GM23338 (cell line): ENCODE data around the gene MIPEP. TPM values are rescaled to one million over a fixed set of nuclear protein-coding genes. Genes with fewer than 3 reads are reported as not detected.

Experiments used
- ATAC-seq: fragments of 200-7000 bp; cut with Tn5 transposase; 3 replicates; pipeline ENCODE4 v1.9.1; 2020
- DNase-seq: peaks from one replicate; pipeline ENCODE4 v3.0.0-alpha.2; 2015; ENCODE audit warnings: low spot score
- H2AFZ ChIP-seq: fragments of 200-600 bp; sonication (generic); 2 replicates; pipeline ENCODE4 v1.8.0; 2016; ENCODE audit warnings: antibody characterized with exemption, mild to moderate bottlenecking, moderate library complexity
- H3F3A ChIP-seq: fragments of 200-600 bp; sonication (generic); replicated peaks from 2 replicates; pipeline ENCODE4 v1.8.0; 2017; ENCODE audit warnings: antibody characterized with exemption, mixed run types, low read depth
- H3K27ac ChIP-seq: fragments of 200-600 bp; sonication (generic); 2 replicates; pipeline ENCODE4 v1.6.1; 2016; ENCODE audit warnings: low read depth
- H3K27me3 ChIP-seq: fragments of 200-600 bp; sonication (generic); 2 replicates; pipeline ENCODE4 v1.8.0; 2016; ENCODE audit warnings: mild to moderate bottlenecking, mixed run types, moderate library complexity; ENCODE audit not compliant: insufficient read depth
- H3K36me3 ChIP-seq: fragments of 200-600 bp; sonication (generic); 2 replicates; pipeline ENCODE4 v1.8.0; 2016; ENCODE audit warnings: mild to moderate bottlenecking; ENCODE audit not compliant: insufficient read depth
- H3K4me1 ChIP-seq: fragments of 200-600 bp; sonication (generic); 2 replicates; pipeline ENCODE4 v1.8.0; 2016; ENCODE audit warnings: mild to moderate bottlenecking, moderate library complexity; ENCODE audit not compliant: insufficient read depth
- H3K4me2 ChIP-seq: fragments of 200-600 bp; sonication (generic); 2 replicates; pipeline ENCODE4 v1.7.1; 2017; ENCODE audit warnings: mixed run types
- H3K4me3 ChIP-seq: fragments of 200-600 bp; sonication (generic); 2 replicates; pipeline ENCODE4 v1.6.1; 2016; ENCODE audit warnings: mixed run types
- H3K79me2 ChIP-seq: fragments of 200-600 bp; sonication (generic); replicated peaks from 2 replicates; pipeline ENCODE4 v1.8.0; 2017; ENCODE audit warnings: mild to moderate bottlenecking; ENCODE audit not compliant: insufficient read depth
- H3K9me2 ChIP-seq: fragments of 200-600 bp; sonication (generic); 2 replicates; pipeline ENCODE4 v1.8.0; 2017; ENCODE audit not compliant: insufficient read depth
- H4K20me1 ChIP-seq: fragments of 200-600 bp; sonication (generic); replicated peaks from 2 replicates; pipeline ENCODE4 v1.8.0; 2017; ENCODE audit warnings: mild to moderate bottlenecking; ENCODE audit not compliant: insufficient read depth
- H3K27ac Mint-ChIP-seq: 2 replicates; pipeline ENCODE4 v1.8.0; 2020; ENCODE audit warnings: inconsistent platforms, mild to moderate bottlenecking, moderate library complexity, mixed read lengths
- H3K27me3 Mint-ChIP-seq: 3 replicates; pipeline ENCODE4 v1.8.0; 2022; ENCODE audit warnings: low read depth, mild to moderate bottlenecking, moderate library complexity, mixed read lengths, inconsistent platforms; ENCODE audit not compliant: insufficient read depth, poor library complexity
- H3K36me3 Mint-ChIP-seq: 3 replicates; pipeline ENCODE4 v1.8.0; 2021; ENCODE audit warnings: low read depth, mild to moderate bottlenecking, inconsistent platforms, moderate library complexity, mixed read lengths
- H3K4me1 Mint-ChIP-seq: 3 replicates; pipeline ENCODE4 v1.8.0; 2020; ENCODE audit warnings: mild to moderate bottlenecking, inconsistent platforms, mixed read lengths
- H3K4me3 Mint-ChIP-seq: 3 replicates; pipeline ENCODE4 v1.8.0; 2021; ENCODE audit warnings: moderate library complexity, mild to moderate bottlenecking, inconsistent platforms, mixed read lengths
- H3K9me3 Mint-ChIP-seq: 3 replicates; pipeline ENCODE4 v1.8.0; 2020; ENCODE audit warnings: moderate library complexity, mild to moderate bottlenecking, inconsistent platforms, mixed read lengths
- EZH2 ChIP-seq: fragments of 200-600 bp; sonication (generic); IDR thresholded peaks from one replicate; pipeline ENCODE4 v1.8.0; 2017; ENCODE audit warnings: antibody characterized with exemption, mild to moderate bottlenecking, low read depth; ENCODE audit not compliant: unreplicated experiment
- EZH2phosphoT487 ChIP-seq: fragments of 200-600 bp; sonication (generic); IDR thresholded peaks from one replicate; pipeline ENCODE4 v1.8.1; 2018; ENCODE audit warnings: antibody characterized with exemption; ENCODE audit not compliant: unreplicated experiment
- NANOG ChIP-seq: IDR thresholded peaks from 2 replicates; pipeline ENCODE4 v1.6.1; 2016; ENCODE audit warnings: antibody characterized with exemption, borderline replicate concordance
- POLR2AphosphoS5 ChIP-seq: IDR thresholded peaks from 2 replicates; pipeline ENCODE4 v1.6.1; 2016; ENCODE audit warnings: antibody characterized with exemption, low read depth
- STAT1 ChIP-seq: IDR thresholded peaks from one replicate; pipeline ENCODE4 v1.6.1; 2016; ENCODE audit warnings: antibody characterized with exemption; ENCODE audit not compliant: unreplicated experiment
- ZNF114 ChIP-seq: fragments of 250-450 bp; sonication (Bioruptor Pico); IDR thresholded peaks from 2 replicates; pipeline ENCODE4 v1.5.0; 2020; ENCODE audit warnings: mild to moderate bottlenecking, moderate library complexity
- polyA plus RNA-seq: library from polyadenylated mRNA; unstranded; fragments of >200 nt; fragmentation: Nextera tagmentation; extraction: Ambion mirVana; gene quantifications from 2 replicates; pipeline ENCODE4 v1.2.1, GENCODE V29; 2016
- total RNA-seq: library from RNA; depleted of rRNA; stranded (reverse); fragments of >200 nt; shearing (Covaris generic); gene quantifications from 2 replicates; pipeline ENCODE4 v1.2.3, GENCODE V29; 2014
- TF ChIP-seq, protein P1 (sequence below): IDR thresholded peaks from one replicate; pipeline ENCODE4 v1.6.1; 2018; ENCODE audit warnings: antibody characterized with exemption; ENCODE audit not compliant: unreplicated experiment
- TF ChIP-seq, protein P2 (sequence below): fragments of 250-450 bp; sonication (Bioruptor Pico); IDR thresholded peaks from 2 replicates; pipeline ENCODE4 v1.5.0; 2020; ENCODE audit warnings: mild to moderate bottlenecking, moderate library complexity
- TF ChIP-seq, protein P3 (sequence below): IDR thresholded peaks from 2 replicates; pipeline ENCODE4 v1.6.1; 2016; ENCODE audit warnings: antibody characterized with exemption

MIPEP gene
- total and polyA plus RNA-seq, 2 experiments from 2014 or later = 20.8 to 22.5 TPM

DNA sequence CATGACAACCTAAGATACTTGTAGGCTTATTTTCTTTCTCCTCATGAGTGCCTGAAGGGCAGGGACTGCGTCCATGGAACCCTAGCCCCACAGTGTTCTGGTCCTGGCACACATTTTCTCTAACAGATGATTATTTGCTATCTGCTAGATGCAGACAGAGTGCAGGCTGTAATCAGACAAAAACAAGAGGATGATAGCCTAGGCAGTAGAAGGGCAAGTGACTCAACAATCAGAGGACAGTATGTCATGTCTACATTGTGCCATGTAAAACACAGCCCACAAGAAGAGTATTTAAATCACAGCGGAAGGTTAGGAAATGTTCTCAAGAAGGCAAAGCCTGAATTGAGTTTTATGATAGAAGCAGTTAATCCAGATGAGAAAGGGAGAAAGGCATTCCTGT is 29.3 kb downstream of the MIPEP start (continued):
- TF ChIP-seq POLR2AphosphoS5 = no peak
- no peak for TF ChIP-seq ZNF114 (CRISPR knock-in tag)
- TF ChIP-seq NANOG = no peak
- no peak for TF ChIP-seq EZH2phosphoT487

DNA sequence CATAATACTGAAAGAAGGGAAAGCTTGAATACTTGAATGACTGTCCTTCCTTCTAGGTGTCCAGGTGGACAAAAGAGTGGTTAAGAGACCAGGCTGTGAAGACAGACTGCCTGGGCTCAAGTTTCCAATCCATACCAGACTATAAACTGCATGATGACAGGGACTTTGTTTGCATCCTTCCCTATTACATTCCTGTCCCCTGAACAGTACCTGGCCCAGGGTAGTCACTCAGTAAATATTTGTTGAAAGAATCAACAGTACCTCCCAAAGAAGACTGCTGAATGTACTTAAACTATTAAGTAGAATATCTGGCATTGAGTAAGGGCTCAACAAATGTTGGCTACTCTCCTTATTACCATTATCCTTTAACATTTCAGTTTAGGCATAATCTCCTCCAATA is 29.7 kb downstream of the MIPEP start:
- DNase-seq (no peak), ATAC-seq (no peak)
- no peaks in the 10 kb centered on the region for H3F3A ChIP-seq
- peaks cover 2% of the 10 kb centered on the region; the same call in 2 of the 3 replicates for H3K36me3 Mint-ChIP-seq
- H3K4me1 Mint-ChIP-seq = peaks cover 8% of the 10 kb centered on the region
- no peaks in the 10 kb centered on the region for H3K79me2 ChIP-seq
- no peak overlapping the region for H3K4me3 Mint-ChIP-seq
- H3K27me3 ChIP-seq = no peaks in the 10 kb centered on the region
- no peak overlapping the region for H2AFZ ChIP-seq
- TF ChIP-seq STAT1 (no peak), EZH2 (no peak), POLR2AphosphoS5 (no peak), ZNF114 (CRISPR knock-in tag) (no peak)
- TF ChIP-seq, protein P1, sequence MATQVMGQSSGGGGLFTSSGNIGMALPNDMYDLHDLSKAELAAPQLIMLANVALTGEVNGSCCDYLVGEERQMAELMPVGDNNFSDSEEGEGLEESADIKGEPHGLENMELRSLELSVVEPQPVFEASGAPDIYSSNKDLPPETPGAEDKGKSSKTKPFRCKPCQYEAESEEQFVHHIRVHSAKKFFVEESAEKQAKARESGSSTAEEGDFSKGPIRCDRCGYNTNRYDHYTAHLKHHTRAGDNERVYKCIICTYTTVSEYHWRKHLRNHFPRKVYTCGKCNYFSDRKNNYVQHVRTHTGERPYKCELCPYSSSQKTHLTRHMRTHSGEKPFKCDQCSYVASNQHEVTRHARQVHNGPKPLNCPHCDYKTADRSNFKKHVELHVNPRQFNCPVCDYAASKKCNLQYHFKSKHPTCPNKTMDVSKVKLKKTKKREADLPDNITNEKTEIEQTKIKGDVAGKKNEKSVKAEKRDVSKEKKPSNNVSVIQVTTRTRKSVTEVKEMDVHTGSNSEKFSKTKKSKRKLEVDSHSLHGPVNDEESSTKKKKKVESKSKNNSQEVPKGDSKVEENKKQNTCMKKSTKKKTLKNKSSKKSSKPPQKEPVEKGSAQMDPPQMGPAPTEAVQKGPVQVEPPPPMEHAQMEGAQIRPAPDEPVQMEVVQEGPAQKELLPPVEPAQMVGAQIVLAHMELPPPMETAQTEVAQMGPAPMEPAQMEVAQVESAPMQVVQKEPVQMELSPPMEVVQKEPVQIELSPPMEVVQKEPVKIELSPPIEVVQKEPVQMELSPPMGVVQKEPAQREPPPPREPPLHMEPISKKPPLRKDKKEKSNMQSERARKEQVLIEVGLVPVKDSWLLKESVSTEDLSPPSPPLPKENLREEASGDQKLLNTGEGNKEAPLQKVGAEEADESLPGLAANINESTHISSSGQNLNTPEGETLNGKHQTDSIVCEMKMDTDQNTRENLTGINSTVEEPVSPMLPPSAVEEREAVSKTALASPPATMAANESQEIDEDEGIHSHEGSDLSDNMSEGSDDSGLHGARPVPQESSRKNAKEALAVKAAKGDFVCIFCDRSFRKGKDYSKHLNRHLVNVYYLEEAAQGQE = no peak
- TF ChIP-seq, protein P2, sequence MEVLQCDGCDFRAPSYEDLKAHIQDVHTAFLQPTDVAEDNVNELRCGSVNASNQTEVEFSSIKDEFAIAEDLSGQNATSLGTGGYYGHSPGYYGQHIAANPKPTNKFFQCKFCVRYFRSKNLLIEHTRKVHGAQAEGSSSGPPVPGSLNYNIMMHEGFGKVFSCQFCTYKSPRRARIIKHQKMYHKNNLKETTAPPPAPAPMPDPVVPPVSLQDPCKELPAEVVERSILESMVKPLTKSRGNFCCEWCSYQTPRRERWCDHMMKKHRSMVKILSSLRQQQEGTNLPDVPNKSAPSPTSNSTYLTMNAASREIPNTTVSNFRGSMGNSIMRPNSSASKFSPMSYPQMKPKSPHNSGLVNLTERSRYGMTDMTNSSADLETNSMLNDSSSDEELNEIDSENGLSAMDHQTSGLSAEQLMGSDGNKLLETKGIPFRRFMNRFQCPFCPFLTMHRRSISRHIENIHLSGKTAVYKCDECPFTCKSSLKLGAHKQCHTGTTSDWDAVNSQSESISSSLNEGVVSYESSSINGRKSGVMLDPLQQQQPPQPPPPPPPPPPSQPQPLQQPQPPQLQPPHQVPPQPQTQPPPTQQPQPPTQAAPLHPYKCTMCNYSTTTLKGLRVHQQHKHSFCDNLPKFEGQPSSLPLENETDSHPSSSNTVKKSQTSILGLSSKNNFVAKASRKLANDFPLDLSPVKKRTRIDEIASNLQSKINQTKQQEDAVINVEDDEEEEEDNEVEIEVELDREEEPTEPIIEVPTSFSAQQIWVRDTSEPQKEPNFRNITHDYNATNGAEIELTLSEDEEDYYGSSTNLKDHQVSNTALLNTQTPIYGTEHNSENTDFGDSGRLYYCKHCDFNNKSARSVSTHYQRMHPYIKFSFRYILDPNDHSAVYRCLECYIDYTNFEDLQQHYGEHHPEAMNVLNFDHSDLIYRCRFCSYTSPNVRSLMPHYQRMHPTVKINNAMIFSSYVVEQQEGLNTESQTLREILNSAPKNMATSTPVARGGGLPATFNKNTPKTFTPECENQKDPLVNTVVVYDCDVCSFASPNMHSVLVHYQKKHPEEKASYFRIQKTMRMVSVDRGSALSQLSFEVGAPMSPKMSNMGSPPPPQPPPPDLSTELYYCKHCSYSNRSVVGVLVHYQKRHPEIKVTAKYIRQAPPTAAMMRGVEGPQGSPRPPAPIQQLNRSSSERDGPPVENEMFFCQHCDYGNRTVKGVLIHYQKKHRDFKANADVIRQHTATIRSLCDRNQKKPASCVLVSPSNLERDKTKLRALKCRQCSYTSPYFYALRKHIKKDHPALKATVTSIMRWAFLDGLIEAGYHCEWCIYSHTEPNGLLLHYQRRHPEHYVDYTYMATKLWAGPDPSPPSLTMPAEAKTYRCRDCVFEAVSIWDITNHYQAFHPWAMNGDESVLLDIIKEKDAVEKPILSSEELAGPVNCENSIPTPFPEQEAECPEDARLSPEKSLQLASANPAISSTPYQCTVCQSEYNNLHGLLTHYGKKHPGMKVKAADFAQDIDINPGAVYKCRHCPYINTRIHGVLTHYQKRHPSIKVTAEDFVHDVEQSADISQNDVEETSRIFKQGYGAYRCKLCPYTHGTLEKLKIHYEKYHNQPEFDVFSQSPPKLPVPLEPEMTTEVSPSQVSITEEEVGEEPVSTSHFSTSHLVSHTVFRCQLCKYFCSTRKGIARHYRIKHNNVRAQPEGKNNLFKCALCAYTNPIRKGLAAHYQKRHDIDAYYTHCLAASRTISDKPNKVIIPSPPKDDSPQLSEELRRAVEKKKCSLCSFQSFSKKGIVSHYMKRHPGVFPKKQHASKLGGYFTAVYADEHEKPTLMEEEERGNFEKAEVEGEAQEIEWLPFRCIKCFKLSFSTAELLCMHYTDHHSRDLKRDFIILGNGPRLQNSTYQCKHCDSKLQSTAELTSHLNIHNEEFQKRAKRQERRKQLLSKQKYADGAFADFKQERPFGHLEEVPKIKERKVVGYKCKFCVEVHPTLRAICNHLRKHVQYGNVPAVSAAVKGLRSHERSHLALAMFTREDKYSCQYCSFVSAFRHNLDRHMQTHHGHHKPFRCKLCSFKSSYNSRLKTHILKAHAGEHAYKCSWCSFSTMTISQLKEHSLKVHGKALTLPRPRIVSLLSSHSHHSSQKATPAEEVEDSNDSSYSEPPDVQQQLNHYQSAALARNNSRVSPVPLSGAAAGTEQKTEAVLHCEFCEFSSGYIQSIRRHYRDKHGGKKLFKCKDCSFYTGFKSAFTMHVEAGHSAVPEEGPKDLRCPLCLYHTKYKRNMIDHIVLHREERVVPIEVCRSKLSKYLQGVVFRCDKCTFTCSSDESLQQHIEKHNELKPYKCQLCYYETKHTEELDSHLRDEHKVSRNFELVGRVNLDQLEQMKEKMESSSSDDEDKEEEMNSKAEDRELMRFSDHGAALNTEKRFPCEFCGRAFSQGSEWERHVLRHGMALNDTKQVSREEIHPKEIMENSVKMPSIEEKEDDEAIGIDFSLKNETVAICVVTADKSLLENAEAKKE (CRISPR knock-in tag) = no peak
- TF ChIP-seq, protein P3, sequence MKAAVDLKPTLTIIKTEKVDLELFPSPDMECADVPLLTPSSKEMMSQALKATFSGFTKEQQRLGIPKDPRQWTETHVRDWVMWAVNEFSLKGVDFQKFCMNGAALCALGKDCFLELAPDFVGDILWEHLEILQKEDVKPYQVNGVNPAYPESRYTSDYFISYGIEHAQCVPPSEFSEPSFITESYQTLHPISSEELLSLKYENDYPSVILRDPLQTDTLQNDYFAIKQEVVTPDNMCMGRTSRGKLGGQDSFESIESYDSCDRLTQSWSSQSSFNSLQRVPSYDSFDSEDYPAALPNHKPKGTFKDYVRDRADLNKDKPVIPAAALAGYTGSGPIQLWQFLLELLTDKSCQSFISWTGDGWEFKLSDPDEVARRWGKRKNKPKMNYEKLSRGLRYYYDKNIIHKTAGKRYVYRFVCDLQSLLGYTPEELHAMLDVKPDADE = no peak
- no peaks in the 10 kb centered on the region for H3K27me3 Mint-ChIP-seq
- no peak overlapping the region for H3K4me2 ChIP-seq
- H3K27ac ChIP-seq = no peak overlapping the region
- no peaks in the 10 kb centered on the region for H4K20me1 ChIP-seq
- no peak overlapping the region for H3K27ac Mint-ChIP-seq
- H3K36me3 ChIP-seq = no peaks in the 10 kb centered on the region
- no peaks in the 10 kb centered on the region for H3K4me1 ChIP-seq
- no peaks in the 10 kb centered on the region for H3K9me2 ChIP-seq
- H3K4me3 ChIP-seq = no peak overlapping the region
- H3K9me3 Mint-ChIP-seq = no peaks in the 10 kb centered on the region
